ENCODE measurements around the gene ANAPC2. TPM values are rescaled to one million over a fixed set of nuclear protein-coding genes. Genes with fewer than 3 reads are reported as not detected.

Gene ANAPC2
- total RNA-seq, 2 donors from 2014 or later = 56.9 to 63.5 TPM

Other genes starting within 250 kb of the ANAPC2 start
- 10 to 100 TPM; 67.7 to 74.9 TPM for gene FBXW5, start 243.8 kb downstream of the ANAPC2 start, total RNA-seq
- 1 to 10 TPM; 2.6 to 3.4 TPM for gene C8G, start 243.3 kb downstream of the ANAPC2 start, total RNA-seq
- gene LCN12, start 236.3 kb downstream of the ANAPC2 start, total RNA-seq = 1 to 10 TPM; 1.0 to 1.4 TPM
- not detected for gene PTGDS, start 211.1 kb downstream of the ANAPC2 start, total RNA-seq
- gene LCNL1, start 205.6 kb downstream of the ANAPC2 start, total RNA-seq = not detected
- 10 to 100 TPM; 51.8 to 56.9 TPM for gene PAXX, start 196.1 kb downstream of the ANAPC2 start, total RNA-seq
- gene CLIC3, start 192.0 kb downstream of the ANAPC2 start, total RNA-seq = under 1 TPM; 0.43 to 0.65 TPM
- 10 to 100 TPM; 23.9 to 27.5 TPM for gene ABCA2, start 160.3 kb downstream of the ANAPC2 start, total RNA-seq
- gene FUT7, start 156.5 kb downstream of the ANAPC2 start, total RNA-seq = 1 to 10 TPM; 1.6 to 1.8 TPM
- gene NPDC1, start 142.4 kb downstream of the ANAPC2 start, total RNA-seq = 10 to 100 TPM; 27.2 to 28.7 TPM
- under 1 TPM; 0.28 to 0.48 TPM for gene ENTPD2, start 134.5 kb downstream of the ANAPC2 start, total RNA-seq
- gene SAPCD2, start 118.0 kb downstream of the ANAPC2 start, total RNA-seq = 1 to 10 TPM; 6.6 to 8.4 TPM
- gene UAP1L1, start 111.0 kb downstream of the ANAPC2 start, total RNA-seq = 10 to 100 TPM; 13.6 to 14.3 TPM
- gene MAN1B1, start 101.6 kb downstream of the ANAPC2 start, total RNA-seq = 10 to 100 TPM; 40.3 to 45.8 TPM
- gene DPP7, start 73.8 kb downstream of the ANAPC2 start, total RNA-seq = 100 to 1,000 TPM; 155 to 158 TPM
- gene GRIN1, start 49.4 kb downstream of the ANAPC2 start, total RNA-seq = 1 to 10 TPM in 1 of 2 donors, under 1 TPM in 1; 0.38 to 1.2 TPM
- not detected for gene LRRC26, start 18.5 kb downstream of the ANAPC2 start, total RNA-seq
- under 1 TPM; 0.50 to 0.74 TPM for gene TMEM210, start 16.5 kb downstream of the ANAPC2 start, total RNA-seq
- 10 to 100 TPM; 64.1 to 84.5 TPM for gene SSNA1, start 116 bp upstream of the ANAPC2 start, total RNA-seq
- gene TPRN, start 12.2 kb upstream of the ANAPC2 start, total RNA-seq = 10 to 100 TPM; 13.3 to 19.9 TPM
- gene TMEM203, start 17.1 kb upstream of the ANAPC2 start, total RNA-seq = 10 to 100 TPM; 27.4 to 33.3 TPM
- gene NDOR1, start 17.1 kb upstream of the ANAPC2 start, total RNA-seq = 10 to 100 TPM; 43.3 to 50.9 TPM
- gene RNF208, start 33.7 kb upstream of the ANAPC2 start, total RNA-seq = 10 to 100 TPM in 1 of 2 donors, 1 to 10 TPM in 1; 6.6 to 10.3 TPM
- 1 to 10 TPM; 1.0 to 2.0 TPM for gene CYSRT1, start 36.6 kb upstream of the ANAPC2 start, total RNA-seq
- gene RNF224, start 38.9 kb upstream of the ANAPC2 start, total RNA-seq = under 1 TPM in 1 of 2 donors, not detected in 1; 0.14 TPM
- under 1 TPM; 0.12 to 0.14 TPM for gene SLC34A3, start 42.3 kb upstream of the ANAPC2 start, total RNA-seq
- gene TUBB4B, start 52.7 kb upstream of the ANAPC2 start, total RNA-seq = 100 to 1,000 TPM; 122 to 128 TPM
- gene STPG3, start 62.7 kb upstream of the ANAPC2 start, total RNA-seq = under 1 TPM in 1 of 2 donors, not detected in 1; 0.63 TPM
- gene NELFB, start 66.8 kb upstream of the ANAPC2 start, total RNA-seq = 10 to 100 TPM; 53.1 to 56.6 TPM
- 1 to 10 TPM; 4.3 to 8.3 TPM for gene TOR4A, start 89.2 kb upstream of the ANAPC2 start, total RNA-seq
- gene NRARP, start 113.7 kb upstream of the ANAPC2 start, total RNA-seq = 1 to 10 TPM; 1.6 to 2.0 TPM
- gene EXD3, start 234.6 kb upstream of the ANAPC2 start, total RNA-seq = 10 to 100 TPM; 23.7 to 26.0 TPM
- 1 to 10 TPM; 1.4 to 1.8 TPM for gene NOXA1, start 234.8 kb upstream of the ANAPC2 start, total RNA-seq

Measured in activated T-cell treated with anti-CD3 and anti-CD28 coated beads, Interleukin-2, amount 50 U/mL, for 72 hours (primary cell).